ENCODE results near the gene DAGLA. TPM values are rescaled to one million over a fixed set of nuclear protein-coding genes. Genes with fewer than 3 reads are reported as not detected.

The DAGLA gene
- total and polyA plus RNA-seq, 2 of the 13 experiments (the other 11 are each of a cell fraction or from before 2014, with no cell fraction given): 2.6 to 3.9 TPM

- TF ChIP-seq ZSCAN9 (CRISPR knock-in tag; IDR thresholded peaks at IDR 0.05; ENCODE audit: borderline replicate concordance) (no peak), ZFAT (CRISPR knock-in tag; conservative IDR thresholded peaks at IDR 0.05) (no peak), ZNF460 (CRISPR knock-in tag; IDR thresholded peaks at IDR 0.05; ENCODE audit: borderline replicate concordance) (no peak), TGIF2 (CRISPR knock-in tag; IDR thresholded peaks at IDR 0.05) (no peak), SRF (IDR thresholded peaks at IDR 0.05; ENCODE audit: low read depth, low read length) (no peak), ZNF776 (CRISPR knock-in tag; IDR thresholded peaks at IDR 0.05) (0 out of 2 replicates have a peak, but pooled peaks have one; percentile 12), TBP (CRISPR knock-in tag; IDR thresholded peaks at IDR 0.05) (no peak), HMG20B (CRISPR knock-in tag; conservative IDR thresholded peaks at IDR 0.05) (no peak), ZNF720 (CRISPR knock-in tag; IDR thresholded peaks at IDR 0.05) (no peak), ONECUT2 (CRISPR knock-in tag; IDR thresholded peaks at IDR 0.05) (no peak), ZGPAT (CRISPR knock-in tag; IDR thresholded peaks at IDR 0.05) (no peak), ZNF281 (CRISPR knock-in tag; IDR thresholded peaks at IDR 0.05; ENCODE audit: borderline replicate concordance) (no peak), ZNF253 (CRISPR knock-in tag; IDR thresholded peaks at IDR 0.05; ENCODE audit: borderline replicate concordance) (no peak), TAF1 (CRISPR knock-in tag; IDR thresholded peaks at IDR 0.05) (peak; percentile 29; the same call in 1 of the 2 replicates), KDM5A (IDR thresholded peaks at IDR 0.05; ENCODE audit: borderline replicate concordance, low read length) (no peak), TCF7 (IDR thresholded peaks at IDR 0.05; ENCODE audit: low read depth) (no peak), ZNF101 (CRISPR knock-in tag; IDR thresholded peaks at IDR 0.05; ENCODE audit: borderline replicate concordance, low read depth) (no peak), PAWR (CRISPR knock-in tag; IDR thresholded peaks at IDR 0.05; ENCODE audit: borderline replicate concordance) (no peak), RFXAP (CRISPR knock-in tag; IDR thresholded peaks at IDR 0.05; ENCODE audit: borderline replicate concordance) (no peak), KLF13 (CRISPR knock-in tag; IDR thresholded peaks at IDR 0.05) (no peak), REPIN1 (CRISPR knock-in tag; IDR thresholded peaks at IDR 0.05; ENCODE audit: borderline replicate concordance, low read depth) (no peak), ZNF788 (CRISPR knock-in tag; IDR thresholded peaks at IDR 0.05; ENCODE audit: borderline replicate concordance) (no peak), MATR3 (CRISPR knock-in tag; IDR thresholded peaks at IDR 0.05) (no peak), PAF1 (CRISPR knock-in tag; IDR thresholded peaks at IDR 0.05) (no peak), SRY (CRISPR knock-in tag; IDR thresholded peaks at IDR 0.05) (no peak), CREM (IDR thresholded peaks at IDR 0.05) (no peak), CREM (CRISPR knock-in tag; IDR thresholded peaks at IDR 0.05) (no peak)
- TF ChIP-seq, protein P1, sequence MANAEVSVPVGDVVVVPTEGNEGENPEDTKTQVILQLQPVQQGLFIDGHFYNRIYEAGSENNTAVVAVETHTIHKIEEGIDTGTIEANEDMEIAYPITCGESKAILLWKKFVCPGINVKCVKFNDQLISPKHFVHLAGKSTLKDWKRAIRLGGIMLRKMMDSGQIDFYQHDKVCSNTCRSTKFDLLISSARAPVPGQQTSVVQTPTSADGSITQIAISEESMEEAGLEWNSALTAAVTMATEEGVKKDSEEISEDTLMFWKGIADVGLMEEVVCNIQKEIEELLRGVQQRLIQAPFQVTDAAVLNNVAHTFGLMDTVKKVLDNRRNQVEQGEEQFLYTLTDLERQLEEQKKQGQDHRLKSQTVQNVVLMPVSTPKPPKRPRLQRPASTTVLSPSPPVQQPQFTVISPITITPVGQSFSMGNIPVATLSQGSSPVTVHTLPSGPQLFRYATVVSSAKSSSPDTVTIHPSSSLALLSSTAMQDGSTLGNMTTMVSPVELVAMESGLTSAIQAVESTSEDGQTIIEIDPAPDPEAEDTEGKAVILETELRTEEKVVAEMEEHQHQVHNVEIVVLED (CRISPR knock-in tag; IDR thresholded peaks at IDR 0.05; ENCODE audit: borderline replicate concordance): peak; percentile 77
Observed at GRCh38 chr11:61679893-61680621, at the start of gene DAGLA (continued).
